ENCODE measurements around the gene NNT.
"Not testable (repeated sequence)": the region's sequence is repeated elsewhere in the genome, so short reads cannot be mapped to it uniquely, and the experiment has no call there.

Gene NNT

GRCh38 chr5:43687275-43687674, 84.3 kb downstream of the NNT start:
- no peaks in the 10 kb centered on the region; the same call in 1 of the 2 replicates for H3K36me3 ChIP-seq (ENCODE audit: control insufficient read depth, insufficient read depth, low read length)
- no peak for DNase-seq (ENCODE audit: extremely low read depth, insufficient read length)
- H3K27me3 ChIP-seq (replicated peaks; ENCODE audit: control insufficient read depth, insufficient read depth, low read length): no peaks in the 10 kb centered on the region
- H3K4me3 ChIP-seq (replicated peaks; ENCODE audit: low read depth, low read length): no peak overlapping the region
- no peak for TF ChIP-seq CTCF (IDR thresholded peaks at IDR 0.05; ENCODE audit: insufficient read depth, low read length, poor library complexity, severe bottlenecking)

GRCh38 chr5:43691275-43691674, 88.3 kb downstream of the NNT start:
- Histone ChIP-seq H3K27me3 (replicated peaks; ENCODE audit: control insufficient read depth, insufficient read depth, low read length) (no peaks in the 10 kb centered on the region), H3K4me3 (replicated peaks; ENCODE audit: low read depth, low read length) (no peak overlapping the region), H3K36me3 (ENCODE audit: control insufficient read depth, insufficient read depth, low read length) (peaks cover 3% of the 10 kb centered on the region)
- no peak for TF ChIP-seq CTCF (IDR thresholded peaks at IDR 0.05; ENCODE audit: insufficient read depth, low read length, poor library complexity, severe bottlenecking)
- DNase-seq (ENCODE audit: extremely low read depth, insufficient read length): no peak

- no peaks in the 10 kb centered on the region for H3K27me3 ChIP-seq (replicated peaks; ENCODE audit: control insufficient read depth, insufficient read depth, low read length)
- peaks cover 3% of the 10 kb centered on the region for H3K36me3 ChIP-seq (ENCODE audit: control insufficient read depth, insufficient read depth, low read length)
- DNase-seq (ENCODE audit: extremely low read depth, insufficient read length): no peak
- TF ChIP-seq CTCF (IDR thresholded peaks at IDR 0.05; ENCODE audit: insufficient read depth, low read length, poor library complexity, severe bottlenecking): no peak
- no peak overlapping the region for H3K4me3 ChIP-seq (replicated peaks; ENCODE audit: low read depth, low read length)
Observed at GRCh38 chr5:43691893-43692292, 88.9 kb downstream of the NNT start.

- H3K36me3 ChIP-seq (ENCODE audit: control insufficient read depth, insufficient read depth, low read length): peaks cover 3% of the 10 kb centered on the region
- TF ChIP-seq CTCF (IDR thresholded peaks at IDR 0.05; ENCODE audit: insufficient read depth, low read length, poor library complexity, severe bottlenecking): no peak
- H3K4me3 ChIP-seq (replicated peaks; ENCODE audit: low read depth, low read length): no peak overlapping the region
- no peak for DNase-seq (ENCODE audit: extremely low read depth, insufficient read length)
- H3K27me3 ChIP-seq (replicated peaks; ENCODE audit: control insufficient read depth, insufficient read depth, low read length): no peaks in the 10 kb centered on the region
Observed at GRCh38 chr5:43693411-43693810, 90.4 kb downstream of the NNT start.

- no peak for DNase-seq (ENCODE audit: extremely low read depth, insufficient read length)
- Histone ChIP-seq H3K27me3 (replicated peaks; ENCODE audit: control insufficient read depth, insufficient read depth, low read length) (no peaks in the 10 kb centered on the region), H3K4me3 (replicated peaks; ENCODE audit: low read depth, low read length) (no peak overlapping the region), H3K36me3 (ENCODE audit: control insufficient read depth, insufficient read depth, low read length) (peaks cover 3% of the 10 kb centered on the region)
- no peak for TF ChIP-seq CTCF (IDR thresholded peaks at IDR 0.05; ENCODE audit: insufficient read depth, low read length, poor library complexity, severe bottlenecking)
Observed at GRCh38 chr5:43694027-43694426, 91.0 kb downstream of the NNT start.

GRCh38 chr5:43696444-43696843, 93.5 kb downstream of the NNT start:
- not testable (repeated sequence) for H3K27me3 ChIP-seq (replicated peaks; ENCODE audit: control insufficient read depth, insufficient read depth, low read length); H3K4me3 ChIP-seq (replicated peaks; ENCODE audit: low read depth, low read length); H3K36me3 ChIP-seq (ENCODE audit: control insufficient read depth, insufficient read depth, low read length); DNase-seq (ENCODE audit: extremely low read depth, insufficient read length)
